Pancreas (tissue), 10 donors: ENCODE results near the gene GDI1. TPM values are rescaled to one million over a fixed set of nuclear protein-coding genes. Genes with fewer than 3 reads are reported as not detected.
A peak's percentile ranks its signal among the peaks of the same experiment; 100 is the strongest.

Experiments
- ATAC-seq, 4 donors: fragments of 200-7000 bp; cut with Tn5 transposase; one replicate each; pipeline versions ENCODE4 v1.8.0 to v1.9.1; 2020; ENCODE audit warnings: mild to moderate bottlenecking in 4 of 4, moderate library complexity in 4 of 4
- DNase-seq, 6 donors: peaks; one replicate each; pipeline ENCODE4 v3.0.0-alpha.2; 2020
- FAIRE-seq: peaks from 2 replicates; lab custom pipeline; 2012; peaks lifted over from hg19 to GRCh38; lab: Jason Lieb, UNC
- H3K27ac ChIP-seq, 4 donors: fragments of 200-600 bp; sonication (generic); 1 replicate in 3 of 4; 2 replicates in 1 of 4; pipeline versions ENCODE4 v1.5.0 to v1.8.0; 2020
- H3K27me3 ChIP-seq, 4 donors: fragments of 200-600 bp; one replicate each; pipeline ENCODE4 v1.8.0; 2021
- H3K36me3 ChIP-seq, 3 donors: fragments of 200-600 bp; sonication (generic) in 1 of 3; one replicate each; pipeline versions ENCODE4 v1.5.0 to v1.8.0; 2020 to 2021
- H3K4me1 ChIP-seq, 3 donors: fragments of 200-600 bp; one replicate each; pipeline ENCODE4 v1.8.0; 2021
- H3K4me3 ChIP-seq, 4 donors: fragments of 200-600 bp; sonication (generic) in 2 of 4; one replicate each; pipeline versions ENCODE4 v1.5.0 to v1.8.0; 2020 to 2021
- H3K9me3 ChIP-seq, 4 donors: fragments of 200-600 bp; one replicate each; pipeline ENCODE4 v1.8.0; 2021
- WGBS, 2 donors: extraction: QIAGEN DNeasy Blood & Tissue Kit; methylation state at CpG; one replicate each; pipeline ENCODE4 v1.1.7; 2013; 5-methylcytosine and 5-hydroxymethylcytosine counted together
- intact Hi-C, 3 donors: fragments of 100-400 bp; cut with DNase I; formaldehyde crosslinking; loops; one replicate each; pipeline versions ENCODE4 v1.11.1 to v1.14.2; 2022
- polyA plus RNA-seq, 2 donors: library from polyadenylated mRNA; stranded (reverse); fragments of 200-250 nt; gene quantifications; one replicate each; pipeline ENCODE4 v1.2.3, GENCODE V29; 2013
- total RNA-seq, 6 donors: library from RNA; stranded (reverse); fragmentation: NEBNext Ultra II Directional in 4 of 6; extraction: Animal tissue kit (Norgen Biotek cat#: 25700) in 4 of 6; gene quantifications; one replicate each; pipeline versions ENCODE4 v1.2.1 to v1.2.4, GENCODE V29; 2021 to 2023
- TF ChIP-seq, protein P1 (sequence below), 4 donors: fragments of 200-600 bp; sonication (generic) in 3 of 4; IDR thresholded peaks; one replicate each; pipeline versions ENCODE4 v1.5.0 to v1.8.0; 2021; ENCODE audit warnings: antibody characterized with exemption in 4 of 4
- donor health status: healthy with polysubstance abuse.
- donor health status: DM: no; HTN: no; CAD: no; lungs with moderate emphysema.
- donor health status: DM: no; HTN: no; CAD: no.
- donor health status: control.
- donor health status: control.
- donor health status: Bipolar disorder and iron deficiency.
- donor health status: DM: yes; HTN: yes; CAD: no.
- donor health status: DM: no; HTN: no; CAD: no.
- donor health status: DM: no; HTN: no; CAD: no.
- donor health status: DM: yes; HTN: yes; CAD: no.

GDI1 gene
- total and polyA plus RNA-seq, 8 donors = 25.5 to 138 (median 36.6) TPM

DNA sequence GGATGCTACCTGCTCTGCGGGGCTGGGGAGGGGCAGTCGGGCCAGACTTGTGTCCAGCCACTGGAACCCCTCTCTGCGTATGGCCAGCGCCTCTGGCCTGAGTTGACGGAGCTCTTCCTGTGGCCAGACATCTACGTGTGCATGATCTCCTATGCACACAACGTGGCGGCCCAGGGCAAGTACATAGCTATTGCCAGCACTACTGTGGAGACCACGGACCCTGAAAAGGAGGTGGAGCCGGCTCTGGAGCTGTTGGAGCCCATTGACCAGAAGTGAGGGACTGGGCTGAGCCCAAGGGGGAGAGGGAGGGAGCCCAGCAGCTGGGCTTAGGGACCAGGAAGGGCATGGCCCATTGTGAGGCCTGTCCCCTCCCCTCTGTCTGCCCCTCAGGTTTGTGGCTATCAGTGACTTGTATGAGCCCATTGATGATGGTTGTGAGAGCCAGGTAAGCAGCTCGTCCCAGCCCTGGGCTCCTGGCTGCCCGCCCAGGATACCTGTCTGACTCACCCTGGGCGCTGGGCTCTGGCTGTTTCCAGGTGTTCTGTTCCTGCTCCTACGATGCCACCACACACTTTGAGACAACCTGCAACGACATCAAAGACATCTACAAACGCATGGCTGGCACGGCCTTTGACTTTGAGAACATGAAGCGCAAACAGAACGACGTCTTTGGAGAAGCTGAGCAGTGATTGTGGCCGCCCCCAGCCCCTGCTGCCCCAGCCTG is 5.2 kb downstream of the GDI1 start:
- Histone ChIP-seq H3K9me3 (no peaks in the 10 kb centered on the region), H3K36me3 (no peaks in the 10 kb centered on the region), H3K4me1 (no peaks in the 10 kb centered on the region), H3K27ac (no peak overlapping the region), H3K4me3 (no peak overlapping the region), H3K27me3 (no peaks in the 10 kb centered on the region)
- FAIRE-seq (no peak), DNase-seq (peak in 3 of 6 donors; percentile 55 to 69 (median 66)), ATAC-seq (no peak)
- TF ChIP-seq, protein P1, sequence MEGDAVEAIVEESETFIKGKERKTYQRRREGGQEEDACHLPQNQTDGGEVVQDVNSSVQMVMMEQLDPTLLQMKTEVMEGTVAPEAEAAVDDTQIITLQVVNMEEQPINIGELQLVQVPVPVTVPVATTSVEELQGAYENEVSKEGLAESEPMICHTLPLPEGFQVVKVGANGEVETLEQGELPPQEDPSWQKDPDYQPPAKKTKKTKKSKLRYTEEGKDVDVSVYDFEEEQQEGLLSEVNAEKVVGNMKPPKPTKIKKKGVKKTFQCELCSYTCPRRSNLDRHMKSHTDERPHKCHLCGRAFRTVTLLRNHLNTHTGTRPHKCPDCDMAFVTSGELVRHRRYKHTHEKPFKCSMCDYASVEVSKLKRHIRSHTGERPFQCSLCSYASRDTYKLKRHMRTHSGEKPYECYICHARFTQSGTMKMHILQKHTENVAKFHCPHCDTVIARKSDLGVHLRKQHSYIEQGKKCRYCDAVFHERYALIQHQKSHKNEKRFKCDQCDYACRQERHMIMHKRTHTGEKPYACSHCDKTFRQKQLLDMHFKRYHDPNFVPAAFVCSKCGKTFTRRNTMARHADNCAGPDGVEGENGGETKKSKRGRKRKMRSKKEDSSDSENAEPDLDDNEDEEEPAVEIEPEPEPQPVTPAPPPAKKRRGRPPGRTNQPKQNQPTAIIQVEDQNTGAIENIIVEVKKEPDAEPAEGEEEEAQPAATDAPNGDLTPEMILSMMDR (IDR thresholded peaks at IDR 0.05) = no peak
- WGBS, 2 donors = 77 to 81% methylated on average over 21 of the region's 21 CpGs
- intact Hi-C loops = no loop called here

DNA sequence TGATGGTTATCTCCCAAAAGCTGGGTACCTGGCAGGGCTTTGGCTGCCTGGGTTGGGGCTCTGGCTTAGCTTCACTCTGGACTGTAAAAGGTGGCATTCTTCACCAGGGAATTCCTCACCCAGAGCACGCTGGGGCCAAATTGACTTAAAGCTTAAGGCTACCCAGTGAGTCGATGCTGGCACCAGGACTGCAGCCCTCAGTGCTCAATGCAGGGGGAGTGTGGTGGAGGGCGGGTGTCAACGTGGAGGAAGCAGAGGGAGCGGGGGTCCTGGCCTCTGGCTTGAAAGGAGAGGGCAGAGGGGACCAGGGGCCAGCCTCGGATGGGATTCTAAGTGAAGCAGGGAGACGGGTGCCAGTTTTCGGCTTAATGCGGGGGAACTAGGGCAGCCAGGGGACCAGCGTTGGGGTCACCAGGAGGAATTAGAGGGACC is 6.5 kb downstream of the GDI1 start:
- ATAC-seq (peak in 3 of 4 donors; percentile 5 to 32 (median 7)), DNase-seq (no peak), FAIRE-seq (no peak)
- H3K36me3 ChIP-seq = peaks cover 0 to under 1% (median 0%) of the 10 kb centered on the region in 3 donors
- H3K27ac ChIP-seq = peak overlapping the region in 3 of 4 donors; percentile 10 to 66 (median 63)
- H3K4me1 ChIP-seq = no peaks in the 10 kb centered on the region
- intact Hi-C loops = no loop called here
- TF ChIP-seq, protein P1 (IDR thresholded peaks at IDR 0.05) = no peak
- H3K9me3 ChIP-seq = no peaks in the 10 kb centered on the region
- 12 to 43% methylated on average over 10 of the region's 10 CpGs for WGBS, 2 donors
- H3K4me3 ChIP-seq = peak overlapping the region in 2 of 4 donors; percentile 58 to 59
- no peaks in the 10 kb centered on the region for H3K27me3 ChIP-seq

DNA sequence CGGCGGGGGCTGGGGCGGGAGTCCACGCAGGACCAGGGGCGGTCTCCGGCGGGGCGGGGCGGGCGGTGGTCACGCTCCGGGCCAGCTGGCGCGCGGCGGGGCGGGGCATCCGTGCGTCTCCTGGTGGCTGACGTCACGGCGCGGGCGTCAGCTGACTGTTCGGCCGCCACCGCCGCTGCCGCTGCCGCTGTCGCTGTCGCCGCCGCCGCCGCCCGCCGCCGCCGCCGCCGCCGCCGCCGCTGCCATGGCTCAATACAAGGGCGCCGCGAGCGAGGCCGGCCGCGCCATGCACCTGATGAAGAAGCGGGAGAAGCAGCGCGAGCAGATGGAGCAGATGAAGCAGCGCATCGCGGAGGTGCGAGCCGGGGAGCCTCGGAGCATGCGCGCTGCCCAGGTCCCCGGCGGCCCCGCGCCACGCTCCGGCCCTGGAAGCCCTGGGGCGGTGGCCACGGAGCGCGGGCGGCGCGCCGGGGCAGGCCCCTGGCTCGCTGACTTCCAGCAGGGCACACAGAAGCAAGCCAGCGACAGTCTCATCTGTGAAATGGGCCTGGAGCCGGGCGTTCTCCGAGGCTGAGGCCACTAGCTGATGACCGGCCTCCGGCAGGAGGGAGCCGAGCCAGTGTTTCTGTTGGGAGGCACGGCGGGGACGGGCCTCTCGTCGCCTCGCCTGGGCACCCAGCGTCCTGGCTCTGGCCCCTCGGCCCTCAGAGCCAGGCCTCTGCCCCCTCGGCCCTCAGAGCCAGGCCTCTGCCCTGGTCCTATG is 7.2 kb downstream of the GDI1 start, which contains the start of gene FAM50A:
FAM50A (plus strand) TSS at position 150 of the 763 bp plus-strand sequence; CDS start at position 245, 95 bp downstream.
- Histone ChIP-seq H3K27ac (peak within 1 kb of the TSS; percentile 10 to 66 (median 44)), H3K9me3 (no peaks in the 10 kb centered on the region), H3K36me3 (peaks cover 0 to 8% (median 0%) of the 10 kb centered on the region in 3 donors), H3K4me1 (no peaks in the 10 kb centered on the region), H3K4me3 (peak within 1 kb of the TSS; percentile 40 to 59 (median 52)), H3K27me3 (no peaks in the 10 kb centered on the region)
- FAIRE-seq = no peak
- peak; percentile 68 to 87 (median 78) for DNase-seq
- TF ChIP-seq, protein P1 (IDR thresholded peaks at IDR 0.05) = no peak
- ATAC-seq = peak; percentile 78 to 92 (median 88)
- WGBS, 2 donors = 1 to 31% methylated on average over 81 to 94 of the region's 94 CpGs
- intact Hi-C loops = no loop called here

DNA sequence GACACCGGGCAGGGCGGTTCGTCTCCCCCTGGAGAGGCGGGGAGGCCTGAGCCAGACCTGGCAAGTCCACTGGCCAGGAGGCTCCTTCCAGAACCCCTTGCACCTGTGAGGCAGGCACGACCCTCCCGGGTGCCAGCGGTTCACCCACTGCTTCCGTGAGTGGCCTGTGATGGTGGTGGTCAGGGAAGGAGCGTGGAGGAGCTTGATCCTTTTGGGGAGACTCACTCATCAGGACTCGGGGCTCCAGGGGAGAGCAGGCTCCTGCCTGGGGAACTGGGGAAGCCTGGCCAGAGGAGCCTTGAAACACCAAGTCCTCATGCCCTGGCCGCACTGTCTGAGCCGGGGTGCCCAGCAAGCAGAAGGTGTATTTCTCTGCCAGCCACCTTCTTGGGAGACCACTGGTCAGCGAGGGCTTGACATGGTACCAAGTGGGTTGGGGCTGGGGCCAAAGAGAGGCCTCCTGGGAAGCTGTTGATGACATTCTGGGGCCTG is 7.8 kb downstream of the GDI1 start:
- H3K4me1 ChIP-seq = no peaks in the 10 kb centered on the region
- peak overlapping the region; percentile 40 to 59 (median 52) for H3K4me3 ChIP-seq
- TF ChIP-seq, protein P1 (IDR thresholded peaks at IDR 0.05) = no peak
- FAIRE-seq (no peak), DNase-seq (peak in 1 of 6 donors; percentile 76), ATAC-seq (peak in 1 of 4 donors; percentile 22)
- peaks cover 0 to 9% (median 0%) of the 10 kb centered on the region in 3 donors for H3K36me3 ChIP-seq
- peak overlapping the region in 1 of 4 donors; percentile 26 for H3K27ac ChIP-seq
- 30 to 60% methylated on average over 13 of the region's 13 CpGs for WGBS, 2 donors
- intact Hi-C loops = no loop called here
- H3K9me3 ChIP-seq = no peaks in the 10 kb centered on the region
- H3K27me3 ChIP-seq = no peaks in the 10 kb centered on the region
